ENCODE measurements around the gene CEP295NL.

CEP295NL gene

GRCh38 chr17:78861229-78861628 is 41.8 kb downstream of the CEP295NL start:
- no peak for DNase-seq

DNA sequence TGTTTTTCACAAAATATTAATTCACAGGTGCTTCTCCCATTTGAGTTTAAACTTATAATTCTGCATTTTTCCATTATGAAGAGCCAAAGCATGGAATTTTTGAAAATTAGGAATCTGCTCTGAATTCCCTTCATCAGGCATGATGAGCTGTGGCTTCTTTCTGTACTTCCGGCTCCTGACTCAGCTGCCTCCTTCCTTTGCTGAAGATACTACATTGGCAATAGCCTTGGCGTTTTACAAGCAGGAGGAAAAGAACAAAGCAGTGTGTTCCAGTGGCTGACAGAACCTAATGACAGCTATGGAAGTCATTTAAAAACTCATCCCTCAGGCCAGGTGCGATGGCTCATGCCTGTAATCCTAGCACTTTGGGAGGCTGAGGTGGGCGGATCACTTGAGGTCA is 44.0 kb downstream of the CEP295NL start:
- DNase-seq: no peak

DNA sequence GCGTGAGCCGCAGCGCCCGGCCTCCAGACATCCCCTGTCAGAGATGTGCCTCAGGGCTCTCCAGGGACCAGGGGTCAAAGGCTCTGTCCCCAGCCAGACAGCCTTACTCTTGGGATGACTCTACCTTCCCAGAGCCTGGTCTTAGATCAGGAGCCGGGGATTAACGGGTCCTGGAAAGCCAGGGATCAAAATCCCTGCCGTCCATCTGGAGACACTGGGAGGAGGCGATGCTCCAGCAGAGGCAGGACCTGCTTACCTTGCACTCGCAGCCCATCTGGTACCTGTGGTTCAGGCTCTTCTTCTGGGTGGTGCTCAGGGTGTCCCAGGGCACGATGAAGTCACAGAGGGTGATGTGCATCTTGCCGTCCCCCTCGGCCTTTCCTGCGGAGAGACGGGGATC is 45.7 kb downstream of the CEP295NL start:
- DNase-seq: no peak

GRCh38 chr17:78855561-78856165 is 47.3 kb downstream of the CEP295NL start:
- DNase-seq: no peak

DNA sequence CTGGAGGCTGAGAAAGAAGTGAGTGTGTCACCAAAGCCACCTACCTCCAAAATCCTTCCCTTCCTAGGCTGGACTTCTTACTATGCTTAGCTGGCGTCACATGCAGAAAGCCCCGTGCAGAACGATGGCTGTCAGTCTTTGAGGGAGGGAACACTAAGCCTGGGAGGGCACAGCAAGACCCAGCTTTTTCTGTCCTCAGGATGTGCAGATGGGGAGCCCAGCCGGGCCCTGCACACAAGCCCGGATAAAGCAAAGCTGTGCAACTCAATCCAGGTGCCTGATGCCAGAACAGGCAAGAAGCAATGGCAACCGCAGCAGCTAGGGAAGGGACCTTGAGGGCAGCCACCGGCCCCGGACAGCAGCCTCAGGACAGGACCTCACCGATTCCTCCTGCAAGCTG is 48.5 kb downstream of the CEP295NL start:
- no peak for DNase-seq

- DNase-seq: no peak
These were observed 49.0 kb downstream of the CEP295NL start for GRCh38 chr17:78853926-78854394.

GRCh38 chr17:78852709-78853121 is 50.3 kb downstream of the CEP295NL start:
- no peak for DNase-seq

- no peak for DNase-seq
These were observed 54.0 kb downstream of the CEP295NL start for GRCh38 chr17:78849026-78849425.

- no peak for DNase-seq
These were observed 55.9 kb downstream of the CEP295NL start for GRCh38 chr17:78847052-78847451.

DNA sequence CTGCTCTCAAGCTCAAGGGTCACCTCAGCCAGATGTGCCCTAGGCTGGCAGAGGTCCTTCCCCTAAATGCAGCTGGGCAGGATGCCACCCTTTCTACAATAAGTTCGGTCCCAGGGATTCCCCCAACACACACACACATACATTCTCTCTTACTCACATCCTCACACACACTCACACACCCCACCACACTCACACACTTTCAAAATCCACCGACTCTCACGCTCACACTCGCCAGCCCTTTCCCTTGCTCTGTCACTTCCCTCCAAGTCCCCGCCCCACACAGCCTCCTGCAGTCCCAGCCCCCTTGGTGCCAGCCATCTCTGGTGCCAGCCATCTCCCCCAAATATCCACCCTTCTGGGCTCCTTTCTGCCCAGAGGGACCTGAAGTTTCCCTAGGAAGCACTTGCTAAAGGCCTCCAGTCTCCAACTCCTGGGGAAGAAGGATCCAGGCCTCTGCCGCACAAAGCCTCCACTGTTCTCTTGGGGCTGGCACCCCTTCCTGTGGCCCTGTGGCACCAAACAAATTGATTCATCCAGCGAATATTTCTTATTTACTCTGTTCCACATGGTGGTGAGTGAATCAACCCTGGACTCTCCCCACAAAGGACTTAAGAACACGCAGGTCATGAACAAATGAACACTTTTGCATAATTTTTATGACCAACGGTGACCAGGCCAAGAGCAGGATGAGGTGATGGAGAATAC is 58.5 kb downstream of the CEP295NL start:
- DNase-seq: no peak

GRCh38 chr17:78842881-78843565 is 60.0 kb downstream of the CEP295NL start:
- DNase-seq: peak; percentile 70

DNA sequence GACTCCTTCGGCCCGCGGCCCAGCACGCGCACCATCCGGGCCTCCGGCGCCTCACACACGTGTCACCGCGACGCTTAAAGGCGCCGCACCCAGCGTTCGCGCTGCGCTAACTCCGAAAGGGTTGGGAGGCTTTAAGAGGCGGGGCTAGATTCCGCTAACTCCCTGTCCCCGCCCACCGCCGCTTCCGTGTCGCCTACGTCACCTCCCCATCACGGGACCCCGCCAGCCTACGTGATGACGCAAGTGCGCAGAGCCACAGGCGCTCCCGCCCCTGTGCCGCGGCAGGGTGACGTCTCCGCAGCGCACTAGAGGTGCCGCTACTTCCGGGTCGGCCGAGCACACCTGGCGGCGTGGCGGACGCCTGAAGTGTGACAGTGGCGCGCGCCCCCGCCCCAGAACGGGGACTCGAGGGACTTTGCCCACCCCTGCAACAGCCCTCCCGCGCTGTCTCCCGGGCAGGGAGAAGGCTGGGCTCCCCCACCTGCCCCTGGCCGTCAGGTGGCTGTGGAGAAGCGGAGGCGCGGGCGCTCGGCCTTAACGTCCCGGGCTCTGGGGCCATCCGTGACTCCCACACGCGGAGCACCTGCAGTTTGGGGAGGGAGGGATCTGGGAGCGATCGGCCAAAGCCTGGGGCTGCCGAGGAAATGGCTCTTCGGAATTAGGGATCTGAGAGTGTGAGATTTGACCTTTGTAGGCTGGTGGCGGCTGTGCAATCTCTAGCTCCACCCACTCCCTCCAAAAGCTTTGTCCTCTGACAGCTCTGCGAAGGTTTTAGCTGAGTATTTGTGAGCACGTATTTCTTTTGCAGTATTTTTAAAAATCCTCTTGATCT is 62.0 kb downstream of the CEP295NL start, which contains the start of gene USP36:
USP36 (minus strand) TSS at position 35 of the 832 bp plus-strand sequence. CDS start 4,451 bp downstream, outside the sequence.
- peak; percentile 100 for DNase-seq

Measured in CD4-positive, alpha-beta T cell treated with Interleukin-6 for 4 hours (primary cell).